ENCODE data around the gene ALKAL2.

The ALKAL2 gene

DNA sequence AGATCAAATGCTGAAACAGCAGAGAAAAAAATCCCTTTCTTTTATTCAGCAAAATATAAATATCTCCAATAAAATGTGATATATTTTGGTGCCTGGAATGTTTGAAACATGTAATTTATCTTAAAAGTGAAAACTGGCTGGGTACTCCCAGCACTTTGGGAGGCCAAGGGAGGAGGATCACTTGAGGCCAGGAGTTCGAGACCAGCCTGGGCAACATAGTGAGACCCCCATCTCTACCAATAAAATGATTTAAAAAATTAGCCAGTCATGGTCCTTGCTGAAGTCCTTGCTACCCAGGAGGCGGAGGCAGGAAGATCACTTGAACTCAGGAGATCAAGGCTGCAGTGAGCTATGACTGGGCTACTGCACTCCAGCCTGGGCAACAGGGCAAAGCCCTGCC is 32.7 kb downstream of the ALKAL2 start:
- no peak for DNase-seq (ENCODE audit: low read depth)
- H3K4me3 ChIP-seq (ENCODE audit: low read depth, low read length), result no peak overlapping the region

DNA sequence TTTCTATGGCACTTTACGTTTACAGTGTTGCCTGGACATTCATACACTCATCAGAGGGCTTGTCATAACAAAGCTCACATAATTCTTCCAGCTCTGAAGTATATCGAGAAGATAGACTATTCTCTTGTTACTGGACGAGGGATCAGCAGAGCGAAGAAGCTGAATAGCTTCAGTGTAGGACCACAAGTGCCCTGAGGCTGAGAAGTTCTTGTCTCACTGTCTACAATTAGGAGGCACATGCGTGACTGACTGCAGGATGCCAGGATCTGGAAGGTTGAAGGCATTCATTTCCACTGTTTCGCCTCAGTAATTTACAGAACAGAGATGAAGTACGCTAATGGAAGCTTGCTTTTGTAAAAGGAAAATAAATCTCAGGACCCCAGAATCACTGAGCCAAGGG is 33.6 kb downstream of the ALKAL2 start:
- H3K4me3 ChIP-seq (ENCODE audit: low read depth, low read length), result no peak overlapping the region
- no peak for DNase-seq (ENCODE audit: low read depth)

DNA sequence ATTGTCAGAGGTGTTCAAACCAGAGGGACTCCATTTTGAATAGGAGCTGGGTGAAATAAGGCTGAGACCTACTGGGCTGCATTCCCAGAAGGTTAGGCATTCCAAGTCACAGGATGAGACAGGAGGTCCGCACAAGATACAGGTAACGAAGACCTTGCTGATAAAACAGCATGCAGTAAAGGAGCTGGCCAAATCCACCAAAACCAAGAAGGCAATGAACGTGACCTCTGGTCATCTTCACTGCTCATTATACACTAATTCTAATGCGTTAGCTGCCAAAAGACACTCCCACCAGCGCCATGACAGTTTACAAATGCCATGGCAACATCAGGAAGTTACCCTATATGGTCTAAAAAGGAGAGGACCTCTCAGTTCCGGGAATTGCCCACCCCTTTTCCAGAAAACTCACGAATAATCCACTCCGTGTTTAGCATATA is 34.7 kb downstream of the ALKAL2 start:
- no peak overlapping the region for H3K4me3 ChIP-seq (ENCODE audit: low read depth, low read length)

DNA sequence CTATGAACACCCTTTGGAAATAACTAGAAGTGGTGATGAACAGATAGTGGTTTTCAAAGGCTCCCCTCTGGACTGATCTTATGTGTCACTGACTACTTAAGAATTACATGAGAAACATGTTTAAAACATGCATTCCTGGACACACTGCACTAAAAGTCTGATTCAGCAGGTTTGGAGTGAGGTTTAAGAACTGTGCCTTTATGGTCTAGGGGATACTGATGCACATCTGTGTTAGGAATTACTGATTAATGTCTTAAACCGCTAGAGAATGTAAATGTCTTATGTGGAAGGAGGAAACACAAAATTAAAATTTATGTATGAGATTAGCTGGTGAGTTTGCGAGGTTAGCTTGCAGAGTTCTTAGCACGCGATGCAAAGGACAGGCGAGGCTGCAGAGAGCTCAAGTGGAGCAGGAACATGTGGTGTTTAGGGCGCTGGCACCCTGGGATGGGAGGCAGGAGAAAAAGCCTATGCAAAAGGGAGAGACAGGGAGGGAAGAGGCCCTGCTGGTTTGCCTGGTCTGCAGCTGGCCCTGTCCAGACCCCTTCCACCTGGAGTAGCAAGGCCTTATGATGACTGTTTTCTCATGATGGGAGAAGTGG is 35.8 kb downstream of the ALKAL2 start:
- no peak overlapping the region for H3K4me3 ChIP-seq (ENCODE audit: low read depth, low read length)
- no peak for DNase-seq (ENCODE audit: low read depth)

More for the DNA sequence above, 34.7 kb downstream of the ALKAL2 start:
- DNase-seq (ENCODE audit: low read depth), result no peak

DNA sequence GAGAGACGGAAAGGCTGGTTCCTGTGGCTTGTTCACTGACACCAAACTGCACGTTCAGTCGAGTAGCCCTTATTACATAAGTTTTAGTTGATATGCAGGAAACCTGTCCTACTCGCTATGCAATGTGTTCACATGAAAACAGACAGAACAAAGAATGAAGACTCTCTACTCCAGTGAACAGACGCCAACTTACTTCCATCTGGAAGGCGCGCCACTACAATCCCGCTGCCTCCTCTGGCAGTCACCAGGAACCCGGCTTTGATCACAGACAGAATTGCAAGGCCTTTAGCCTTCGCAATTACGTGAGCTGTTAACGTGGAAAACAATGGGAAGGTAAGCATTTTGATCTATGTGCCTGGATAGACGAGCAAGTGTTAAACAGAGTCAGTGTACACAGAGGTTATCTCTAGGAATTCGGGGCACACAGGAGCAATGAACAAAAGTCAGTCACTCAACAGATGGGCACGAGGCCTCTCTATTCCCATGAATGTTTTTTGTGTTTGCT is 38.3 kb downstream of the ALKAL2 start:
- no peak for DNase-seq (ENCODE audit: low read depth)
- no peak overlapping the region for H3K4me3 ChIP-seq (ENCODE audit: low read depth, low read length)

DNA sequence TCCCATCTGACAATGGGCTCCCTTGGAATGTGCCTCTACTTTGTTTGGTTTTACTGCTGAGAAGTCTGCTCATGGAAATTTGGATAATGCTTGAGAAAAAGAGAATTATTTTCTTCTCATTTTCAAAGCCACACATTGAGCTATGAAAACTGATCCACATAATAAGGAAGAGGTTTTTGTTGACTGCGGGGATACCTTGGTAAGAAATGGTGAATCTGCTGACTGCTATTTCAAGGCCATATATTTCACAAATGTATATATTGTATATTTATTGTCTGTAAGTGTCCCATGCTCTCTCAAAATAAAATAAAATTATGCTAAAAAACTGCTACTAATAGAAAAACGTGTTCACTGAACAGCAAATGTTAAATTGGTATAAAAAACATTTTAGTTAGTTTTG is 39.2 kb downstream of the ALKAL2 start:
- H3K4me3 ChIP-seq (ENCODE audit: low read depth, low read length), result no peak overlapping the region
- DNase-seq (ENCODE audit: low read depth), result no peak

DNA sequence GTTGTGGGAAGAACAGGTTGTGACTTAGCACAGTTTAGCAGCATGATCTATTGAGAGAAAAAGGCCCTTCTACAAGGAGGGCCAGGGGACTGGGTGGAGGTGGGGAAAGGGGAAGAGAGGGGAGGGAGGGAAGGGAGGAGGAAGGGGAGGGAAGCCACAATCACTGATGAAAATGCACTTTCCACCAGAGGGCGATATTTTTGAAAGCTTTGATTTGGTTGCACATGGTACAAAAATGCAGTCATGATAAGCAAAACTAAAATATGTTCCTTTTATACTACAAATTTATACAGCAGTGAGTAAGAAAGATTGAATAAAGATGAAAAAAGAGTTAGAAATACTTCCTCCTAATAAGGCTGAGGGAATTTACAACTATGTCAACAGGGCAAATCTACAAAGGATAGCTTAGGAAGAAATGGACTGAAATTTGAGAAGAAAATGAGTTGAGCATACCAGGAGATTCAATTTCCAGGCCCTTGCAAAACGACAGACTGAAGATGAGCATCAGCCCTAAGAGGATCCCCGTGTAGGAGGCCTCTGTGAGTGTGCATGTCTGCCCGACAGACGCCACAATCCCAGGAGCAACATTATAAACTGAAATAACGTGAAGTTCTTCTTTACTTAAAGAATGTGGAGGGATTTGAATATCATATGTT is 41.3 kb downstream of the ALKAL2 start:
- no peak overlapping the region for H3K4me3 ChIP-seq (ENCODE audit: low read depth, low read length)
- DNase-seq (ENCODE audit: low read depth), result peak; percentile 27

DNA sequence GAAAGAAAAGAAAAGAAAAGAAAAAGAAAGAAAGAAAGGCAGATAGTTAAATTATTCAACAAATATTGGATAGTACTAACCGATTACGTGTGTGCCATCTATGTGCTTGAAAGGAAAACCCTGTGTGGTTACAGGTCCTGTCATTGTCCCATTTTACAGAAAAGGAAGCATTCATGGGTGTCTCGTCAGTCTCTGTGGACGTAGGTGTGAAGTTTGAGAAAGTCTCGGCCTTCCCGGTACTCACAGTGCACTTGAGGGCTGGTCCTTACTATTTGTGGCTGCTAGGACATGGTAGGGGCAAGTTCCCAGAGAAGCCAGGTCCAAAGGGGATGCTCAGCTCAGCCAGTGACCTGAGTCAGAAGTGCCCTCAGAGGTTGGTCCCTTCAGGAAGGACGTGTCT is 43.3 kb downstream of the ALKAL2 start:
- H3K4me3 ChIP-seq (ENCODE audit: low read depth, low read length), result no peak overlapping the region
- no peak for DNase-seq (ENCODE audit: low read depth)

DNA sequence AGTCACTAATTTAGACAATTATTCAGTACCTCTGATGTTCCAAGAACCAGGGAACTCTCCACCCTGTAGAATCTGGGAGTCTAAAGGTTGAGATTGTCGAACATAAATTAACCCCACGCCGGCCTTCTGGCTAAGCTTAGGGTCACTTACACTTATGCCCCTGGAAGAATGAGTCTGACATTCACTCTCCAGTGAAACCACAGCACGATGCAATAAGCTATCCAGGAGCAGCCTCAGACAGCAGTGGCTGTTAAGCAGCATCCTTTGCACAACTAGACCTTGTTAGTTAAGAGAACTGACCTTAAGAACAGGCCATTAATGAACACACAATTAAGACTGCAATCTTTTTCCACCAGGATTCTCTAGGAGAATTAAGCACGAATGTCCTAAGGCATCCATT is 49.0 kb downstream of the ALKAL2 start:
- H3K4me3 ChIP-seq (ENCODE audit: low read depth, low read length), result no peak overlapping the region
- DNase-seq (ENCODE audit: low read depth), result no peak

DNA sequence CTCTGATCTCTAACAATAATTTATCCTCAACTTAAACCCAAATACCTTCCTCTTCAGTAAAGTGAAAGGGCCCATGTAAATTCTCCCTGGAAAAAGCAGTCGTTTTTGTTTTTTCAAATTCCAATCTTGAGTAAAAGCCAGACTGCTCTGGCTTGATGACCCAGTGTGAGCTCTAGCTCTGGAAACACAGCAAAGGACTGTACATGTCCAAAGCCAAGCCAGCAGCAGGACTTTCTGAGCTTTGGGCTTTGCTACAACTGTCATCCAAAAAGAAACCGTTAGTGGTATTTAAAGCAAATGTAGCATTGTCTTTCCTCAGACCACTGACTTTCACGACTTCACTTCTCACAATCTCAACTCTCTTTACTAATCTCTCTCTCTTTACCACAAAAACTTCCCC is 49.5 kb downstream of the ALKAL2 start:
- no peak for DNase-seq (ENCODE audit: low read depth)
- H3K4me3 ChIP-seq (ENCODE audit: low read depth, low read length), result no peak overlapping the region

DNA sequence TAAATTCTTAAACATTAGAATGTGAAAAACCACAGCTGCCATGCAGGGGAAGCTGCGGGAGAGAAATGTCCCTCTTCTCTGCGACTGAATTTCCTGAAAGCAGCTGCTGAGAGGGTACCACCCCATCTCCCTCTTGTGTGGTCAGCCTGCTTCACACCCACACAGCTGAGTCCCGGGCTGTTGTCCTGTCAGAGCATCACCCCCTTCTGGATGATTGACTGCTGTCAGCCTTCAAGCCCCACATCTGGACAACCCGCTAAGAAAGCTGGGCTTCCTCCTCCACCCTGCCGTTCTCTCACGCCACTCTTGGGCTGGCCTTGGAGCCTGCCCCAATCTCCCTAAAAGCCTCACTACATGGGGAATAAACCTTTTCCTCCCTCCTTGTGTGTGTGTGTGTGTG is 50.0 kb downstream of the ALKAL2 start:
- H3K4me3 ChIP-seq (ENCODE audit: low read depth, low read length), result no peak overlapping the region
- DNase-seq (ENCODE audit: low read depth), result no peak

DNA sequence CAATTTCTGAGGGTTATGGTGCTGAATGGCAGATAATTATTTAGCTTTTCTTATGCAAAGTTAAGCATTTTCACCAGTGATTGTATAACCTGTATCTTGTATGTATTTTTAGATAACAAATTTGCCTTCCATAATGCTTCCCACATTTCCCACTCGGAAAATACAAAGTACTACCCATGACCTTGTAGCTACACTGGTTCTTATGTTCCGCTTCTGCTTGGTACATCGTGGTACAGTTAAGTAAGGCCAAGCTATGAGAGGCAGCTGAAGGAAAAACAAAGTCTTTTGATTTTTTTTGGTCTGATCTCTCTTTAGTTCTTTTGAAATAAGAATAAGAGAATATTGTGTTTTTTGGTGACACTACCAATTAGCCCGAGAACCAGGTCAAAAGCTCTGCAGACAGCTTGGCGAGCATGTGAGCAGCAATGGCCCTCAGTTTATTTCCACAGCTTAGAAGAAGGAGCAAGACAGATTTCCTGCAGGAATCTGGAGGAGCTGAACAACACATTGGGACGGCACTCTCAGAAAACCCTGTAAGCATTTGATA is 50.8 kb downstream of the ALKAL2 start:
- H3K4me3 ChIP-seq (ENCODE audit: low read depth, low read length), result no peak overlapping the region
- no peak for DNase-seq (ENCODE audit: low read depth)

DNA sequence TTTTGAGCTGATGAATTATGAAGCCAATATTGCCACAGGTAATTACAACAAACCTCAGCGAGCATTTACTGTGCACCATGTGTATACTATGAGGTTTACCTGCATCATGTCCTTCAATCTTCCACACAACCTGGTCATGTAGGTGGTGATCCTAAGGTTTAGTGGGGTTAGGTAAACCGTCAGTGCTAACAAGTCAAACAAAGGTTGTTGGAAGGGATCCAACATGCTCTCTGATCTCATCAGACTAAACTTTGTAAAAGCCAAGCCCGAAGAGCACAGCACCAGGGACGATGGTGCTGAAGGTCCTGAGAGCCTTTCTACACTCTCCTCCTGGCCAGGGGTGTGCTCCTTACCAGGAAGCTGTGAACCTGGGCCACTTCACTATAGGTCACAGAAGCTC is 53.5 kb downstream of the ALKAL2 start:
- DNase-seq (ENCODE audit: low read depth), result no peak
- no peak overlapping the region for H3K4me3 ChIP-seq (ENCODE audit: low read depth, low read length)

DNA sequence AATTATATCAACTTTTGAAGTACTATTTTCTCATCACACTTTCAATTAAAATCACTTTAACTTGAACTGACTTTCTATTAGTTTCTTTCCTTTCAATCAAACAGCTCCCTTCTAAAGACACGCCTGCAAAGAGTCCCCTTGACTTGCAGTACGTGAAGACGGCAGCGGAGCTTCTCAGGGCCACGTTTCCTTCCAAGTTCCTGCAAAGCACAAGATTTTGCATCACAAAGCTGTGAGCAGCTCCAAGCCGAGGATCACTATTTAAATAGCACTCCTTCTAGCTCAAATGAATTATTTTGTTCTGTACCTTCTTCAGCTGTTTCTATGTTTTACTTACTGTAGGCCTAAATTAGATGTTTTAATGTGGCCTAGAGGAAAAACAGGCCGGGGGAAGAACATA is 54.9 kb downstream of the ALKAL2 start:
- no peak overlapping the region for H3K4me3 ChIP-seq (ENCODE audit: low read depth, low read length)
- no peak for DNase-seq (ENCODE audit: low read depth)

DNA sequence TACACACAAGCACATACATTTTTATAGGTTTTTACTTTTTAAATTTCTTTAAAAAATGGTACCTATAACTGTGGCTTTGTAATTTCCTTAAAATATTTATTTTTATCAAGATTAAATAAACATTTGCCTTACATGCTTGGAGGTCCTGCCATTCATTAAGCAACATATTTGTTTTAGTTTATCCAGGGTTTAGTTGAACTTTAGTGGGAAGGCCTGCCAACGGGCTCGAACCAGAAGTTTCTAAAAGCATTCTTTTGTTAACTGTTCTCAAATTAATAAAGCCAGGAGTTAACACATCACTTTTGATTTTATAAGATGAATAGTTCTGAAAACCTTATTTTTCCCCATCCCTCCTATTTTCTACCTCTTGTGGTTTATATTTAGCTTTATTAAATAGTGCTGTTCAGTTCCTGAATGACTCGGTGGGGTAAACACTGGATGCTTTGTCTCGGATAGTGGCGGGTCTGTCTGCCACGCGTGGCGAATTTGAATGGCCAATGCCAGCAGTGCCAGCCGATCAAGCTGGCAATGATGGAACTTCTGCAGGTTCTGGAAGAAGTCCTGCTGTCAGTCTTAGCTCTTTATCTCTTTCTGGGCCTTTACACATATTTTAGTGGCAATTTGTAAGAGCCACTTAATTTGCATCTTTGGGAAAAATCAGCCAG is 56.2 kb downstream of the ALKAL2 start:
- DNase-seq (ENCODE audit: low read depth), result no peak
- H3K4me3 ChIP-seq (ENCODE audit: low read depth, low read length), result no peak overlapping the region
